GM03348 (cell line): ENCODE data around the gene NT5M.

Source experiments
- DNase-seq: peaks from one replicate; pipeline ENCODE4 v3.0.0; 2012; ENCODE audit warnings: low spot score

NT5M gene

GRCh38 chr17:17343896-17344506, 40.8 kb downstream of the NT5M start:
- DNase-seq, result no peak

GRCh38 chr17:17344507-17345293, 41.5 kb downstream of the NT5M start:
- DNase-seq, result no peak

- no peak for DNase-seq
Observed at GRCh38 chr17:17345294-17345597, 42.1 kb downstream of the NT5M start.

GRCh38 chr17:17345686-17346427, 42.7 kb downstream of the NT5M start:
- no peak for DNase-seq

GRCh38 chr17:17346428-17347233, 43.5 kb downstream of the NT5M start:
- DNase-seq, result no peak

- DNase-seq, result no peak
Observed at GRCh38 chr17:17347234-17347955, 44.2 kb downstream of the NT5M start.

- no peak for DNase-seq
Observed at GRCh38 chr17:17347956-17348871, 45.0 kb downstream of the NT5M start.

GRCh38 chr17:17348872-17349723, 45.9 kb downstream of the NT5M start:
- no peak for DNase-seq

GRCh38 chr17:17349724-17350106, 46.5 kb downstream of the NT5M start:
- no peak for DNase-seq

GRCh38 chr17:17350491-17351355, 47.5 kb downstream of the NT5M start:
- DNase-seq, result peak; percentile 77

- no peak for DNase-seq
Observed at GRCh38 chr17:17351356-17351891, 48.3 kb downstream of the NT5M start.

- DNase-seq, result no peak
Observed at GRCh38 chr17:17351901-17352781, 49.0 kb downstream of the NT5M start.

GRCh38 chr17:17352836-17353624, 49.9 kb downstream of the NT5M start:
- no peak for DNase-seq

- no peak for DNase-seq
Observed at GRCh38 chr17:17353625-17354484, 50.7 kb downstream of the NT5M start.

- DNase-seq, result peak; percentile 90
Observed at GRCh38 chr17:17354560-17355349, 51.6 kb downstream of the NT5M start.
